ENCODE data around the gene SLC12A3.

DNA sequence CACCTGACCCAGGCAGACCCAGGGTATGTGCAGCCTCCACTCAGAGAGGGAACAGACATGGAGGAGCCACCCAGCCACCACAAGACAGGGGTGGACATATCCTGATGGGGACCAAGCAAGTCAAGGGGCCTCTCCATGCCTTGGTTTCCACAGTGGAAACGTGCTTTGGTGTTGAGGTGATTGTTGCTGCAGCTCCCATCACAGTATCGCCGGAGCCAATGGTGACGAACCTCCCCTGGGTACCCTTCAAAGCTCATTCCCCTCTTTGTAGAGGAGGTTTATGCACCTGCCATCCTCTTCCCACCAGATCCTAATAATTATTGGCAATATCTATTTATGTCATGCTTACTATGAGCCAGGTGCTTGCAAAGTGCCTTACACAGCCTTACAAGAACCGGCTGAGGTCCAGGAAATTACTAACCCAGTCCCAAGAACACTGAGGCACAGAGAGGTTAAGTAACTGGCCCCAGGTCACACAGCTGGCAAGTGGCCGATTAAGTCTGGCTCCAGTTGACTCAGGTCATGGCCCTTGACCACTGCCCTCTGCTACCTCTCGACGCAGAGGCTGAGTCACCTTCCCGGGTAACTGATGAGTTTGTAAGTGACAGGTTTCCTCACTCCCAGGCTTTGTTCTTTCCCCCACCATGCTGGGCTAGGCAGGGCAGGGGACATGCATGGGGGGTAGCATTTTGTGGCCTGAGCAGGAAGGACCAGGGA is 20.6 kb downstream of the SLC12A3 start:
- TF ChIP-seq, protein P1, sequence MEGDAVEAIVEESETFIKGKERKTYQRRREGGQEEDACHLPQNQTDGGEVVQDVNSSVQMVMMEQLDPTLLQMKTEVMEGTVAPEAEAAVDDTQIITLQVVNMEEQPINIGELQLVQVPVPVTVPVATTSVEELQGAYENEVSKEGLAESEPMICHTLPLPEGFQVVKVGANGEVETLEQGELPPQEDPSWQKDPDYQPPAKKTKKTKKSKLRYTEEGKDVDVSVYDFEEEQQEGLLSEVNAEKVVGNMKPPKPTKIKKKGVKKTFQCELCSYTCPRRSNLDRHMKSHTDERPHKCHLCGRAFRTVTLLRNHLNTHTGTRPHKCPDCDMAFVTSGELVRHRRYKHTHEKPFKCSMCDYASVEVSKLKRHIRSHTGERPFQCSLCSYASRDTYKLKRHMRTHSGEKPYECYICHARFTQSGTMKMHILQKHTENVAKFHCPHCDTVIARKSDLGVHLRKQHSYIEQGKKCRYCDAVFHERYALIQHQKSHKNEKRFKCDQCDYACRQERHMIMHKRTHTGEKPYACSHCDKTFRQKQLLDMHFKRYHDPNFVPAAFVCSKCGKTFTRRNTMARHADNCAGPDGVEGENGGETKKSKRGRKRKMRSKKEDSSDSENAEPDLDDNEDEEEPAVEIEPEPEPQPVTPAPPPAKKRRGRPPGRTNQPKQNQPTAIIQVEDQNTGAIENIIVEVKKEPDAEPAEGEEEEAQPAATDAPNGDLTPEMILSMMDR (IDR thresholded peaks at IDR 0.05) = no peak
- TF ChIP-seq EP300 (IDR thresholded peaks at IDR 0.05) = no peak
- no peak for TF ChIP-seq POLR2AphosphoS5 (IDR thresholded peaks at IDR 0.05)

All from gastroesophageal sphincter (tissue), 3 donors.